NT2/D1 (cell line): ENCODE measurements around the gene H2AZ2.

Experiments
- DNase-seq: peaks from one replicate; pipeline ENCODE4 v3.0.0-alpha.2; 2011; ENCODE audit warnings: low read depth, low spot score
- H3K27me3 ChIP-seq: 2 replicates; pipeline ENCODE4 v1.6.0; 2011; ENCODE audit warnings: mild to moderate bottlenecking; ENCODE audit not compliant: insufficient read length, insufficient read depth
- H3K36me3 ChIP-seq: 2 replicates; pipeline ENCODE4 v1.6.1; 2011; ENCODE audit warnings: mild to moderate bottlenecking, low read length, mixed read lengths; ENCODE audit not compliant: insufficient read depth, insufficient read length
- H3K4me1 ChIP-seq: 2 replicates; pipeline ENCODE4 v1.5.1; 2011; ENCODE audit not compliant: insufficient read depth, insufficient read length
- H3K4me3 ChIP-seq: 2 replicates; pipeline ENCODE4 v1.5.1; 2011; ENCODE audit warnings: low read depth; ENCODE audit not compliant: insufficient read length
- H3K9ac ChIP-seq: 2 replicates; pipeline ENCODE4 v1.6.0; 2011; ENCODE audit warnings: low read depth; ENCODE audit not compliant: insufficient read length
- H3K9me3 ChIP-seq: 2 replicates; pipeline ENCODE4 v1.5.1; 2011; ENCODE audit warnings: mild to moderate bottlenecking, low read length; ENCODE audit not compliant: insufficient read depth
- SUZ12 ChIP-seq: IDR thresholded peaks from 2 replicates; pipeline ENCODE4 v1.6.1; 2011; ENCODE audit not compliant: insufficient read length, insufficient read depth; ENCODE audit errors: extremely low read depth
- YY1 ChIP-seq: IDR thresholded peaks from 2 replicates; pipeline ENCODE4 v1.6.1; 2011; ENCODE audit not compliant: insufficient read length, insufficient read depth
- ZNF274 ChIP-seq: IDR thresholded peaks from 2 replicates; pipeline ENCODE4 v1.6.1; 2011; ENCODE audit warnings: mild to moderate bottlenecking, low read depth, low read length

The H2AZ2 gene

GRCh38 chr7:44847920-44848634, at the start of gene H2AZ2:
Gene H2AZ2, minus strand, starts transcription at chr7:44848087. Its CDS starts 116 bp downstream, at chr7:44847971.
- Histone ChIP-seq H3K9me3 (no peaks in the 10 kb centered on the region), H3K4me1 (no peaks in the 10 kb centered on the region), H3K9ac (peak within 1 kb of the TSS; percentile 93), H3K36me3 (peaks cover 2% of the 10 kb centered on the region), H3K27me3 (no peaks in the 10 kb centered on the region), H3K4me3 (peak within 1 kb of the TSS; percentile 93)
- peak; percentile 100 for DNase-seq
- TF ChIP-seq YY1 (no peak), ZNF274 (no peak), SUZ12 (no peak)

GRCh38 chr7:44897309-44897708, 49.4 kb upstream of the H2AZ2 start:
- H3K4me3 ChIP-seq: no peak overlapping the region
- TF ChIP-seq YY1 (no peak), ZNF274 (no peak), SUZ12 (no peak)
- no peaks in the 10 kb centered on the region for H3K36me3 ChIP-seq

GRCh38 chr7:44894888-44895580, 47.1 kb upstream of the H2AZ2 start:
- no peak overlapping the region for H3K9ac ChIP-seq
- no peaks in the 10 kb centered on the region for H3K9me3 ChIP-seq
- no peaks in the 10 kb centered on the region for H3K4me1 ChIP-seq
- TF ChIP-seq SUZ12: no peak
- no peak for TF ChIP-seq ZNF274
- no peak for TF ChIP-seq YY1
- H3K27me3 ChIP-seq: no peaks in the 10 kb centered on the region
- no peak for DNase-seq
- H3K36me3 ChIP-seq: no peaks in the 10 kb centered on the region
- H3K4me3 ChIP-seq: no peak overlapping the region

More at GRCh38 chr7:44897309-44897708, 49.4 kb upstream of the H2AZ2 start:
- no peak for DNase-seq
- no peaks in the 10 kb centered on the region for H3K4me1 ChIP-seq
- no peak overlapping the region for H3K9ac ChIP-seq
- H3K9me3 ChIP-seq: no peaks in the 10 kb centered on the region
- no peaks in the 10 kb centered on the region for H3K27me3 ChIP-seq

- no peaks in the 10 kb centered on the region for H3K4me1 ChIP-seq
- no peaks in the 10 kb centered on the region for H3K36me3 ChIP-seq
- H3K27me3 ChIP-seq: no peaks in the 10 kb centered on the region
- H3K4me3 ChIP-seq: no peak overlapping the region
- DNase-seq: no peak
- TF ChIP-seq YY1 (no peak), SUZ12 (no peak), ZNF274 (no peak)
- no peaks in the 10 kb centered on the region for H3K9me3 ChIP-seq
- H3K9ac ChIP-seq: no peak overlapping the region
Observed at GRCh38 chr7:44893710-44894234, 45.9 kb upstream of the H2AZ2 start.

GRCh38 chr7:44891791-44892190, 43.9 kb upstream of the H2AZ2 start:
- Histone ChIP-seq H3K4me1 (no peaks in the 10 kb centered on the region), H3K9me3 (no peaks in the 10 kb centered on the region), H3K4me3 (no peak overlapping the region), H3K9ac (no peak overlapping the region), H3K27me3 (no peaks in the 10 kb centered on the region), H3K36me3 (no peaks in the 10 kb centered on the region)
- no peak for DNase-seq
- TF ChIP-seq YY1 (no peak), SUZ12 (no peak), ZNF274 (no peak)

- DNase-seq: no peak
- H3K9me3 ChIP-seq: no peaks in the 10 kb centered on the region
- no peaks in the 10 kb centered on the region for H3K4me1 ChIP-seq
- no peaks in the 10 kb centered on the region for H3K27me3 ChIP-seq
- H3K36me3 ChIP-seq: no peaks in the 10 kb centered on the region
- no peak overlapping the region for H3K9ac ChIP-seq
- TF ChIP-seq SUZ12 (no peak), YY1 (no peak), ZNF274 (no peak)
- H3K4me3 ChIP-seq: no peak overlapping the region
Observed at GRCh38 chr7:44891372-44891771, 43.5 kb upstream of the H2AZ2 start.
